HG02943 (cell line): Measurements from ENCODE around the gene RYK.

Source experiments
- ATAC-seq: cut with Tn5 transposase; IDR thresholded peaks from one replicate; pipeline ENCODE4 v1.9.1; 2021; ENCODE audit warnings: mild to moderate bottlenecking, low read depth, moderate library complexity; ENCODE audit not compliant: unreplicated experiment

RYK gene

DNA sequence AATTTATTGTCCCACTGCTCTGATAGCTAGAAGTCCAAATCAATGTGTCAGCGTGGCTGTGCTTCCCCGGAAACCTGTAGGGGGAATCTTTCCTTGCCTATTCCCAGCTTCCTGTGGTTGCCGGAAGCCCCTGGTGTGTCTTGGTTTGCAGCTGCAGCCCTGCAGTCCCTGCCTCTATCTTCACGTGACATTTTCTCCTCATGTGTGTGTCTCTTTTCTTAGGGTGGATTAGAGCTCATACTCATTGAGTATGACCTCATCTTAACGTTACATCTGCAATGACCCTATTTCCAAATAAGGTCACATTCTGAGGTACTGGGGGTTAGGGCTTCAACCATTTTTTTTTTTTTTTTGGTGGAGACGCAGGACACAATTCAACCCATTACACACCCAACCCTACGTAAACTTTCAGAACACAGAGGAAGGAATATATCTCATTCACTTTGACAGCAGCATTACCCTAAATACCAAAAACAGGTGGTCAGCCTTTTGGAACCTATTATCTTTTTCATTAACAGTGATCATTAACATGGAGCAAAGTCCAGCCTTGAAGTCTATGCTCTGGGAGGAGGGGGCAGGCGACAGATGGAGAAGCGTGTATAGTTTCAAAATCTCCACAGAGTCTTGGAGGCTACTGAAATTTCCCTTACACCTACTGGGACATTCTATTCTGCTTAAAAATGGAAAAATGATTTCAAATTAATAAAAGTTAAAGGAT, 88.6 kb downstream of the RYK start:
- ATAC-seq: no peak

DNA sequence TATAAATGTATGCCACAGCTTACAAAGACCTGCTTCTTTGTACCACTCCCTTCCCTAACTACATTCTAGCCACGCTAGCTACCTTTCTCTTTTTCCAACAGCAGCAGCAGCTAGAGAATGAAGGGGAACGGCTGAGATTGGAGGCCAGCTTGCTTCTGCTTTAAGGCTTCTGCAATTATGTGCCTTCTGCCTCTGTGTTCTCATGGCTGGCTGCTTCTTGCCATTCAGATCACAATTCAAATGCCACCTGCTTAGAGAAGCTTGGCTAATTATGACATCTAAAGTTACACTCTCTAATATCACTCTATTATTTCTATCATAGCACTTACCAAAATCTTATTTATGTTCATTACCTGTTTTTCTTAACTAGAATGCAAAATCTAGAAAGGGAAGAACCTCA, 95.2 kb downstream of the RYK start:
- ATAC-seq: no peak

DNA sequence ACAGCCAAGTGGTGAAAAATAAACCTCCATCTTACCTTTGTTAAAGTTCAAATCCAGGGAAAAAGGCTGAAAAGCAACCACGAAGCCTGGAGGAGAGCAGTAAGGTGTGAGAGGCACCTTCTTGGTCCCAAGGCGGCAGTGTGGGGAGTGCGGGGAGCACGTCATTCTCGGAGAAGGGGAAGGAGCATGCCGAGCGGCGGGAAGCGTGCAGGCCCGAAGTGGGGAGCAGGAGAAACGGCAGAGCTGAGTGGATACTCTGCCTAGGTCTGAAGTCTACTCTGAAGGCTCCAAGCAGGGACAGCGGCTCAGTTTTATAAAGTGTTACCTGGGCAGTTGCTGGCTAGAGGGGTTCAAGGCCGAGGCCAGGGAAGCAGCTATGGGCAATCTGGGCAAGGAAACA, 96.9 kb downstream of the RYK start:
- no peak for ATAC-seq

DNA sequence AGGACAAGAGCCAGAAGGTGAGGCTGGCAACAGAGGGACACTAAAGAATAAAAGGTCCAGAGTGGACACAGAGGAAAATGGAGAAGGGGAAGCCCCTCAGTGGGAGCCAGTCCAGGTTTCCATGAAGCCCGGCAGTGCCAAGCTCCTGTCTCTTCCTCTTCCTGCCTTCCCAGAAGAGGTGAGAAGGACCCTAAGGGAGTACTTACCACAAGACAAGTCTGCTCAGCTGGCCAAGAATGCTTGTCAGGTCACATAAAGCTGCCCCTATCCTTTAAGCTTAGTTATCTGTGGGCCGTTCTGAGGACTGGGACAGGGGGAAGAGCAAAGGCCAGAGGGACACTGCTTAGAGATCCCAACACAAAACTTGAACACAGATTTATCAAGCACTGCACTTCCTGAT, 100.2 kb downstream of the RYK start:
- no peak for ATAC-seq

DNA sequence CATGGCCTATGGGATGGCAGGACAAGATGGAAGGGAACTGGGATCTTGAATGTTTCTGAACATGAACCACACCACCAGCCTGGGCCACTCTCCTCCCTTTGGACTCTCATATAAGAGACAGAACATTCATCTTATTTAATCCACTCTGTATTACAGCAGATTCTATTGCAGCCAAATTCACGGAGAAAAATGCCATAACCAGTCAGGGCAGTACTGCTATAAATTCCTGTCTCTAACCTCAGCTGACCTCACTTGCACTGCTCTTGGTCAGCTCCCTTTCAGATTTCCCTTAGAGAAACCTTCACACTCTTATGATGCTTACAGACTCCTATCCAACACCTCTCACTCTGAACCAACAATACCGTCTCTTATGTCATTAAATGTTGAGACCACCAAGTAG, 101.4 kb downstream of the RYK start:
- no peak for ATAC-seq

DNA sequence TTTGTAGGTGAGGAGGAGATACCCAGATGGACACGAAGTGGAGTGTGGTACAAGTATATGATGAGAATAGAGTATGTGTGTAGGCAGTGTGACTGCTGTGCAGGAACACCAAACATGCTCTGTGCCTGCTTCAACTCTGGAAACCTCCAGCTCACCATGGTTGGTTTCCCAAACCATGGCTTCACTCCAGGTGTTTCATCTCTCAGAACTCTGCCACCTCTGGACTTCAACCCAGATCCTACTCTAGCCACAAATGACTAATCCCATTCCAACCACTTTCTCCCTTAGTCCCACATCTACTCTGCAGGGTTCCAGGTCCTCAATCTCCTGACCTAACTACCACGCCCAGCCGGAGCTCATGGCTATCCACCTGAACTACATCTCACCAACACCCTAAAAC, 102.1 kb downstream of the RYK start:
- no peak for ATAC-seq

DNA sequence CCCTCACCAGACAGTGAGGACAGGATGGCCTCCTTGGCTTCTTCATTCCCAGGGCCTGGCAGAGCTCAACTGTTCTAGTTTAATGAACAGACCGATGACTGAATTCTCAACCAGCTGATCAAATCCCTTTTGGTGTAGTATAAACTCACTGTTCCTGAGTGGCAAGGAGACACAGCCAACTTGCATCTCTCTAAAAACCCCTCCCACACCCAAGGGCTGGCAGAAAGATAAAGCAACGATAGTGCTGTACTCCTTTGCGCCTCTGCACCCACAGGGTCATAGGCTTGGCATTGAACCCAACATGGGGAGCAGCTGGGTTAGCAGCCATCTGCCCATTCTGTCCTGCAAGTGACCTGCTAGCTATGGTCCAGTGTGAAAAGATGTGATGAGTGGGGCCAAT, 103.2 kb downstream of the RYK start:
- ATAC-seq: no peak

DNA sequence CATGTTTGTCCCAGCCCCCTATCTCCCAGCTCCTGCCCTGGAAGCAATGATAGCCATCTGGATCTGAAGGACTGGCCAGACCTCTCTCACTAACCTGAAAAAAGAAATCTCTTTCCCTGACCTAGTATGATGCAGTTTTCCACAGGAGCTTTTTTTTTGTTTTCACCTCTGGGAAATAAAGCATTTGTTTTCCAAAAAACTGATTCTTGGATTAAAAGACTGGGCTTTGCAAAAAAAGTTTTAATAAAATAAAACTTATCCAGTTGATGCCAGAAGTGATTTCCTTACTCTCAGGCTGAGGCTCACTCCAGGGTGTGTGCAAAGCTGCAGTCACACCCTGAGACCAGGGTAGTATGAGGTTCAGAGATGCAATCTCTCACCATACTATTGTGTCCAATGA, 104.0 kb downstream of the RYK start:
- no peak for ATAC-seq

DNA sequence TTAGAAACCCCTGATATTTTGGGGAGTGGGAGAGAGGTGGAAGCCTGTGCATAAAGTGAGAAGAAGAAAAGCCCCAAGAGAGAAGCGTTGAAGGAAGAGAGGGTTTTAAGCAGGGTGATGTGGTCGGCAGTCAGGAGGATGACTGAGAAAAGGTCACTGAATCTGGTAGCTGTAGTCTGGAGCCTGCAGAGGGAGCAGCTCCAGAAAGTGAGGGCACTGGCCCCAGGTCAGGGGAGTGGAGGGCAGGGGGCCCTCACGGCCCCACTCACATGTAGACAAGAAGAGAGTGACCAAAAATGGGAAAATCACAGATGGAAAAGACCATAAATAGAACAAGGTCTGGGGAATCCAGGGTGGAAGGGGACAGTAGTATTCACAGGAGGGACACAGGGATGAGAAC, 105.5 kb downstream of the RYK start:
- ATAC-seq: no peak

DNA sequence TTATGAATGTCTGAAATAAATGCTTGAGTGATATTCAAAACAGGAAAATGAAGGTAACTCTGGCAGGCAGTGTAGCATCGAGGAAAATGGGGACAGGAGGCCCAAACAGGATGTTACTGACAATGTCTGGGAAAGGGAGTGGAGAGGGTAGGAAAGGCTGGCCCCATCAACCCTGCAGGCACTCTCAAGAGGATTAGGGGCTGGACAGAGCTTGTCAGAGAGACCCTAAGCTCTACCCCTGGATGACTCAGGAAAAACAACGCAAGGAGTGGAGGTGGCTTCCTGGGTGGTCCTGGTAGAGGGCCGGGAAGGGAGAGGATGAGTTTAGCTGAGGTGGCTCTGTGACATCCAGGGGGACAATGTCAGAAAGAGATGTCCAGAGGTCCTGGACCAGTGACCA, 106.0 kb downstream of the RYK start:
- ATAC-seq: no peak

DNA sequence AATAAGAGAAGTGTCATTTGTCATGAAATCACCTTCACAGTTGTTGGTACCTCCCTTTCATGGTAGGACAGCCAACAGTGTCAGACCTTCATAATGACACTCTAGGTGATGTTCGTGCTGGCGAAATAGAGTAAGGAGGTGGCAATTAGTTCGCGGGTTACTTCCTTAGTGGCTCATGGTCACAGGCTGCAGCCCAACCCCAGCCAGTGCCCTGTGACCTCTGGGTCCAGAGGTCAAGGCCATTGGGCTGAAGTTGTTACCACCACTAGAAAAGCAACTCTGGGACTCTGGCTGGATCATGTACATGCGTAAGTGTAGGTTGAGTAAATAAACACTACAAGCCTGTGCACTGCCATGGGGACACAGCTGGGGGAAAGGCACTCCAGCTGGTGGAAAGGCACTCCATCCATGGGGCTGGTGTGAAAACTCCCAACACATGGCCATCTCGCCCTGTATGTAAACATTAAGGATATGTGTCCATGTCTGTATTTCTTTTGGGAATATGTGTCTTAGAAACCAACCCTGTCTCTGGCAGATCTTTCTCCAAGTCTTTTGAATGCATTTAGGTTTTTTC, 106.7 kb downstream of the RYK start:
- no peak for ATAC-seq

DNA sequence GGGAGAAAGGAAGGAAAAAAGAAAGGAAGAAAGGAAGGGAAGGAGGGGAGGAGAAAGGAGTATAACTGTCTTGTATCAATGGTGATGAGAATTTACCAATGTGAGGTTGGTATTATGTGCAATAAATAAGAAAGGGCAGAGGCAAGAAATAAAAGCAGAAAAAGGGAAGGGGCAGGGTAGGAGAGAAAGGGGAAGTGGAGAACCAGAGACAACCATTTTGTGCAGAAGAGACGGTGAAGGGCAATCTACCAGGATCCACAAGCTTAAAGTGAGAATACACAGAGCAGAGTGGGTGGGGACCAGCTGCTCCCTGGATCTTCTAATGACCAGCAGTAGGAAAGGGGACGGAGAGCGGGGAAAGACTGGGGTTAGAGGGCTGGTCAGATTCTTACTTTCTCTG, 114.1 kb downstream of the RYK start:
- ATAC-seq: no peak

DNA sequence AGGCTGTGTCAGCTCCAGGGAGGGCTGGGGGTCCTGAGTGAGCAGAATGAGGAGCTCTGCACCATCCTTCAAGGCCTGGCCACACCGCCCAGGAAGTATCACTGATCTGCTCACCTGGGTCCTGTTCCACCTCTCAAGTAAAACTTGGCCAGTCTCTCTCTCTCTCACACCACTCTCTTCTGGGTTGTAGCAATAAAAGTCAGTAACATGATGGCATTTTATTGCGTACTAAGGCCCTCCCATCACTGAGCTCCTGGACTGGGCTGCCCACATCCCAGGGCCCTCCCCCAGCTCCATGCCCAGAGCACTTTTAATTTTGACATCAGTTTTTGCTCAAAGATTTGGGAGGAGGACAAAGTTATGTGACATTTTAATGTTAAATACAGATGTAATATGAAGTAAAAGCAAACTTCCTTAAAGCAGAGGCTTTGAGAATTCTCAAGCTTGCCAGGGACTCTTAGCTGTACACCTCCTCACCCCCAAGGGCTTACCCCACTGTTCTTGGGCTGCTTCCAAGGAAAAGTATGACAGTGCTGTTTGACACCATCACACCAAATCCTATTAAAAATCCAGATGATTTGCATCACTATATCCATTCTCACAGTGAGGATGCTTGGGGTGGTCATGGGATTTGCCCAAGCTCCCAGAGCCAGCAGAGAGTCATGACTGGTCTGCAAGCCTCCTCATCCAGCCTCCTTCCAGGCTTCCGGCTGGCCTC, 115.8 kb downstream of the RYK start:
- no peak for ATAC-seq

DNA sequence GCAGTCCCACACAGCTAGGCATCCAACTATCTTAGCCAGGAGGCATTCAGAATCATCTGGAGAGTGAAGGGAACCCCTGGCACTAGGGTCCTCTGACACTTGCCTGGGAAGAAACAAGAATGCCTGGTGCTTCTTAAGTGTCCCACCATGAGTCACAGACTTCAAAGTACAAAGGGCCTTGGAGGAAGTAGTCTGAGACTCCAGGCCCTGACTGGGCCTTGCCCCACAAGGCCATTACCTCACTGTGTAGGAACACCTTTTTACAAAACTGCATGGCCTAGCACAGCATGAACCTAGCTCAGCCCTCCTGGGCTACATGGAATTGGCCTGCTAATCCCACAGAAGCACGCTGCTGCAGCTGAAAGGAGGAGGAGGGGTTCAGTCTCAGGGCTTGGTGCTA, 116.4 kb downstream of the RYK start:
- no peak for ATAC-seq

DNA sequence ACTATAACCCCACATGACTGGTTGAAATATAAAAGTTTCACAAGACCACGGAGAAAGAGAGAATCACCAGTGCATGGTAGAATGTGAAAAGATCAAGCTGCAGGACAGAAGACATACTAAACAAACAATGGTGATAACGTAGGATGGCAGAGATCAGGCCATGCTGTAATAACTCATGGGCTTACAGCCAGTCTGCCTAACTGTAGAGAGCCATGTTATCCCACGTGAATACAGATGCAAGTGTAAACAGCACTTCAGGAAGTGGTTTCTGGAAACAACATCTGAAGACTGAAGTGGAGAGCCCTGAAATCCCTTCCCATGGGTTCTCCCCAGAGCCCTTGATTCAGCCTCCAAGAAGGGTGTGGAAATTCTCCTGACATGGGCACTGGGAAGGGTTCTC, 117.7 kb downstream of the RYK start:
- ATAC-seq: no peak

DNA sequence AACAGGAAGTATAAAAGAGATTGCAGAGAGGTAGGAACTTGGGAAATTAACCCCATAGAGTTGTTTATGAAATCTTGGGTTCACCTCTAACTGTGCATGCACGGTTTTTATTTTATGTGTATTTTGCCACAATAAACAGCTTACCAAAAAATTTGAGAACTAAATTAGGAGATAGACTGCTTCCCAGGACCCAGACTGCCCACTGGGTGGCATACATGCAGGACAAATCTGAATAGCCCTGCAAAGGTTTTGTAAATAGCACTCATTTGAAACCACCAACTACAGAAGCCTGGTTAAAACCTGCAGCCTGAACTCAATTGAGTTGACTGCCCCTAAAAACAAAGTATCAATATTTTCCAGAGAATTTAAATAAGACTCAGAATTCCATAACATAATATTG, 124.5 kb downstream of the RYK start:
- ATAC-seq: no peak

DNA sequence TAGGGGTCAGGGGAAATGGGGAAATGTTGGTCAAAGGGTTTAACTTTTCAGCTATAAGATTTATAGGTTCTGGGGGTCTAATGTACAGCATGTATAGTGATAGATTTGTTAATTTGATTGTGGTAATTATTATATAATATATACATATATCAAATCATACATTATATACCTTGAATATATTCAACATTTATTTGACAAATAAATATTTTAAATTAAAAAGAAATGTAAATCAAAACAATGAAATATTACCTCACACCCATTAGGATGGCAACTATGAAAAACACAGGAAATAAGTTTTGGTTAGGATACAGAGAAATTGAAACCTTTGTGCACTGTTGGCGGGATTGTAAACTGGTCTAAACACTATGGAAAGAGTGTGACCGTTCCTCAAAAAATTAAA, 135.9 kb downstream of the RYK start:
- no peak for ATAC-seq

DNA sequence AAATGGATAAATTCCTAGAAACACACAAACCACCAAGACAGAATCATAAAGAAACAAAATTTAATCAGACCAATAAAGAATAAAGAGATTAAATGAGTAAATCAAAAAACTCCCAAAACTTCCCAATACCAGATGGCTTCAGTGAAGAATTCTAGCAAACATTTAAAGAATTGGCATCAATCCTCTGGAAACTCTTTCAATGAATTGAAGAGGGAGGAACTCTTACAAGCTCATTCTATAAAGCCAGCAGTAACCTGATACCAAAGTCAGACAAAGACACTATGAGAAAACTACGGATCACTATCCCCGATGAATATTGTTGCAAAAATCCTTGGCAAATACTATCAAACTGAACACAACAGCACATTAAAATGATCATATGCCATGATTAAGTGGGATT, 139.0 kb downstream of the RYK start:
- no peak for ATAC-seq

DNA sequence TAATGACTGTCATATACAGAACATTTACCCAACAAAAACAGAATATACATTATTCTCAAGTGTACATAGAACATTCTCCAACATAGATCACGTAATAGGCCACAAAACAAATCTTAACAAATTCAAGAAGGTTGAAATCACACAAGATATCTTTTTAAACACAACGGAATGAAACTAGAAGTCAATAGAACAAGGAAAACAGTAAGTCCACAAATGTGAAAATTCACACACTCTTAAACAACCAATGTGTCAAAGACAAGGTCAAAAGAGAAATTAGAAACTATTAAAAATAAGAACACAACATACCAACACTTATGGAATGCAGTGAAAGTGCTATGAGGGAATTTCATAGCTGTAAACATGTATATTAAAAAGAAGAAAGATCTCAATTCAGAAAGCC, 139.7 kb downstream of the RYK start:
- ATAC-seq: no peak
